HG03039 (cell line): ENCODE results near the gene DSN1.

Experiments used
- ATAC-seq: cut with Tn5 transposase; IDR thresholded peaks from one replicate; pipeline ENCODE4 v1.9.1; 2021; ENCODE audit warnings: mild to moderate bottlenecking, moderate library complexity; ENCODE audit not compliant: unreplicated experiment

The DSN1 gene

GRCh38 chr20:36796117-36796516, 22.6 kb upstream of the DSN1 start:
- ATAC-seq: no peak

GRCh38 chr20:36795691-36796090, 22.1 kb upstream of the DSN1 start:
- no peak for ATAC-seq

GRCh38 chr20:36794116-36794474, 20.5 kb upstream of the DSN1 start:
- no peak for ATAC-seq

GRCh38 chr20:36793294-36794115, 19.9 kb upstream of the DSN1 start:
- ATAC-seq: no peak

- ATAC-seq: no peak
Measured at GRCh38 chr20:36792422-36792821, 18.9 kb upstream of the DSN1 start.

GRCh38 chr20:36791862-36792261, 18.3 kb upstream of the DSN1 start:
- ATAC-seq: no peak

GRCh38 chr20:36786663-36787062, 13.1 kb upstream of the DSN1 start:
- ATAC-seq: no peak

GRCh38 chr20:36786246-36786645, 12.7 kb upstream of the DSN1 start:
- no peak for ATAC-seq

- no peak for ATAC-seq
Measured at GRCh38 chr20:36785308-36785707, 11.7 kb upstream of the DSN1 start.

- no peak for ATAC-seq
Measured at GRCh38 chr20:36784900-36785299, 11.3 kb upstream of the DSN1 start.

GRCh38 chr20:36784116-36784515, 10.6 kb upstream of the DSN1 start:
- no peak for ATAC-seq

- ATAC-seq: no peak
Measured at GRCh38 chr20:36779656-36780025, 6.1 kb upstream of the DSN1 start.

- ATAC-seq: no peak
Measured at GRCh38 chr20:36778831-36779655, 5.5 kb upstream of the DSN1 start.

GRCh38 chr20:36777576-36777975, 4.0 kb upstream of the DSN1 start:
- no peak for ATAC-seq

GRCh38 chr20:36777167-36777566, 3.6 kb upstream of the DSN1 start:
- ATAC-seq: no peak

- no peak for ATAC-seq
Measured at GRCh38 chr20:36775826-36776225, 2.3 kb upstream of the DSN1 start.

GRCh38 chr20:36775196-36775595, 1.6 kb upstream of the DSN1 start:
- no peak for ATAC-seq

- no peak for ATAC-seq
Measured at GRCh38 chr20:36773107-36773596, 411 bp downstream of the DSN1 start.

- ATAC-seq: no peak
Measured at GRCh38 chr20:36770680-36771079, 2.9 kb downstream of the DSN1 start.

- no peak for ATAC-seq
Measured at GRCh38 chr20:36768768-36769430, 4.7 kb downstream of the DSN1 start.

GRCh38 chr20:36761125-36761524, 12.4 kb downstream of the DSN1 start:
- ATAC-seq: no peak

GRCh38 chr20:36760647-36761046, 12.9 kb downstream of the DSN1 start:
- no peak for ATAC-seq
